Liver (tissue), 9 donors: ENCODE results near the gene TTYH3. TPM values are rescaled to one million over a fixed set of nuclear protein-coding genes. Genes with fewer than 3 reads are reported as not detected.
"Not testable (repeated sequence)": the region's sequence is repeated elsewhere in the genome, so short reads cannot be mapped to it uniquely, and the experiment has no call there.

Experiments
- DNase-seq: peaks from one replicate; pipeline ENCODE4 v3.0.0-alpha.2; 2017; ENCODE audit warnings: low spot score
- H3K27ac ChIP-seq, 2 donors: one replicate each; pipeline ENCODE4 v1.7.0; 2013; ENCODE audit warnings: inconsistent platforms in 2 of 2, low read length in 2 of 2, control low read depth in 1 of 2, low read depth in 1 of 2, mild to moderate bottlenecking in 1 of 2
- H3K27me3 ChIP-seq, 4 donors: one replicate each; pipeline versions ENCODE4 v1.6.1 to v1.7.0; 2013; ENCODE audit warnings: low read length in 3 of 4, inconsistent platforms in 1 of 4, mild to moderate bottlenecking in 1 of 4, moderate library complexity in 1 of 4; ENCODE audit not compliant: control insufficient read depth in 4 of 4, insufficient read depth in 4 of 4
- H3K36me3 ChIP-seq, 4 donors: one replicate each; pipeline versions ENCODE4 v1.6.1 to v1.7.0; 2013; ENCODE audit warnings: low read length in 3 of 4, mild to moderate bottlenecking in 3 of 4, low read depth in 1 of 4, moderate library complexity in 1 of 4; ENCODE audit not compliant: control insufficient read depth in 4 of 4, insufficient read depth in 3 of 4
- H3K4me1 ChIP-seq, 4 donors: one replicate each; pipeline versions ENCODE4 v1.6.1 to v1.7.0; 2013; ENCODE audit warnings: low read length in 3 of 4, mild to moderate bottlenecking in 3 of 4, moderate library complexity in 1 of 4; ENCODE audit not compliant: control insufficient read depth in 4 of 4, insufficient read depth in 4 of 4
- H3K4me3 ChIP-seq, 3 donors: one replicate each; pipeline versions ENCODE4 v1.6.1 to v1.7.0; 2013; ENCODE audit warnings: low read length in 3 of 3, control low read depth in 1 of 3, low read depth in 1 of 3, mild to moderate bottlenecking in 1 of 3
- H3K9ac ChIP-seq, 2 donors: one replicate each; pipeline ENCODE4 v1.7.0; 2013; ENCODE audit warnings: low read length in 2 of 2, mild to moderate bottlenecking in 2 of 2, moderate library complexity in 2 of 2, control low read depth in 1 of 2, low read depth in 1 of 2
- H3K9me3 ChIP-seq, 4 donors: one replicate each; pipeline versions ENCODE4 v1.6.1 to v1.7.0; 2013; ENCODE audit warnings: low read length in 3 of 4; ENCODE audit not compliant: control insufficient read depth in 4 of 4
- FOXA1 ChIP-seq: IDR thresholded peaks from 2 replicates; pipeline ENCODE4 v1.6.1; 2016; ENCODE audit warnings: antibody characterized with exemption
- FOXA2 ChIP-seq: IDR thresholded peaks from 2 replicates; pipeline ENCODE4 v1.6.1; 2016; ENCODE audit warnings: antibody characterized with exemption
- GABPA ChIP-seq, 2 donors: IDR thresholded peaks in 1 of 2; conservative IDR thresholded peaks in 1 of 2; 2 replicates each; pipeline ENCODE4 v1.6.1; 2016; ENCODE audit warnings: antibody characterized with exemption in 2 of 2, mild to moderate bottlenecking in 1 of 2, moderate library complexity in 1 of 2
- HNF4A ChIP-seq, 2 donors: conservative IDR thresholded peaks; 2 replicates each; pipeline ENCODE4 v1.6.1; 2016; ENCODE audit warnings: antibody characterized with exemption in 2 of 2, mild to moderate bottlenecking in 2 of 2
- HNF4G ChIP-seq: IDR thresholded peaks from 2 replicates; pipeline ENCODE4 v1.6.1; 2016; ENCODE audit warnings: antibody characterized with exemption
- JUND ChIP-seq, 2 donors: IDR thresholded peaks; 2 replicates each; pipeline ENCODE4 v1.6.1; 2016; ENCODE audit warnings: antibody characterized with exemption in 2 of 2
- NR2F2 ChIP-seq: IDR thresholded peaks from 2 replicates; pipeline ENCODE4 v1.6.1; 2016; ENCODE audit warnings: antibody characterized with exemption
- RXRA ChIP-seq, 2 donors: IDR thresholded peaks; 2 replicates each; pipeline ENCODE4 v1.6.1; 2017 to 2018; ENCODE audit warnings: antibody characterized with exemption in 2 of 2, mild to moderate bottlenecking in 1 of 2
- YY1 ChIP-seq: IDR thresholded peaks from 2 replicates; pipeline ENCODE4 v1.6.1; 2016; ENCODE audit warnings: antibody characterized with exemption, mild to moderate bottlenecking
- WGBS: extraction: QIAGEN DNeasy Blood & Tissue Kit; methylation state at CpG from one replicate; pipeline ENCODE4 v1.1.7; 2013; 5-methylcytosine and 5-hydroxymethylcytosine counted together
- polyA plus RNA-seq, 2 donors: library from polyadenylated mRNA; stranded (reverse) in 1 of 2; unstranded in 1 of 2; fragments of 200-250 nt in 1 of 2; fragments of >200 nt in 1 of 2; fragmentation: Nextera tagmentation in 1 of 2; extraction: Ambion mirVana in 1 of 2; gene quantifications; one replicate each; pipeline versions ENCODE4 v1.2.1 to v1.2.3, GENCODE V29; 2013 to 2015
- total RNA-seq, 2 donors: library from RNA; depleted of rRNA; stranded (reverse); fragments of >200 nt; gene quantifications; one replicate each; pipeline ENCODE4 v1.2.3, GENCODE V29; 2014
- TF ChIP-seq, protein P1 (sequence below): IDR thresholded peaks from 2 replicates; pipeline ENCODE4 v1.6.1; 2016; ENCODE audit warnings: antibody characterized with exemption, mild to moderate bottlenecking
- donor health status: healthy.
- donor health status: healthy.
- donor health status: healthy.
- donor health status: healthy.
- donor health status: healthy.

TTYH3 gene
- total and polyA plus RNA-seq, 4 donors = 8.2 to 19.6 (median 17.4) TPM

DNA sequence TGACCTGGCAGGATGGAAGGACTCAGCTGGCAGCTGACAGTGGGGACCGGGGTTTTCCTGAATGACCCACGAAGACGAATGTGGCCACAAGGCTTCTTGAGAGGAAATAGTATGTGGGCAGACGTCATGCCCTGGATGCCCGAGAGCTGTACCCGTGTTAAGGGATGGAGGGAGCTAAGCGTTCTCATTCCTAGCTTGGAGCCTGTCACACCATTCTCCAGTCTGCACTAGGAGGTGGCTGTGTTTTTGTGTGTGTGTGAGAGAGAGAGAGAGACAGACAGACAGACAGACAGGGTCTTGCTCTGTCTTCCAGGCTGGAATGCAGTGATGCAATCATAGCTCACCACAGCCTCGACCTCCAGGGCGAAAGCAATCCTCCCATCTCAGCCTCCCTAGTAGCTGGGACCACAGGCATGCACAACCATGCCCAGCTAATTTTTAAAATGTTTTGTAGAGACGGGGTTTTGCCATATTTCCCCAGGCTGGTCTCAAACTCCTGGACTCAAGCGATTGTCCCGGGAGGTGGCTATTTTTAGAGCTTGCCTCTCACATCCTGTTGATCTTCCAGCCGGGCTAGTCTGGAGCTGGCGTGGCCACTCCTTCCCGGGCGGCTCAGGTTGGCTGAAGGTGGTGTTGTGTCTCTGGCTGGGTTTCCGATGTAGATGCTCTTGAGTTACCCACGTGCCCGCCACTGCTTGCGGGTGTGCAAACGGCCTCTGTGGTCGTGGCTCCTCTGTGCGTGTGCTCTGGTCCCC, 58.3 kb downstream of the TTYH3 start:
- WGBS = 70% methylated on average over 23 of the region's 23 CpGs
- H3K36me3 ChIP-seq = no peaks in the 10 kb centered on the region
- TF ChIP-seq, protein P1, sequence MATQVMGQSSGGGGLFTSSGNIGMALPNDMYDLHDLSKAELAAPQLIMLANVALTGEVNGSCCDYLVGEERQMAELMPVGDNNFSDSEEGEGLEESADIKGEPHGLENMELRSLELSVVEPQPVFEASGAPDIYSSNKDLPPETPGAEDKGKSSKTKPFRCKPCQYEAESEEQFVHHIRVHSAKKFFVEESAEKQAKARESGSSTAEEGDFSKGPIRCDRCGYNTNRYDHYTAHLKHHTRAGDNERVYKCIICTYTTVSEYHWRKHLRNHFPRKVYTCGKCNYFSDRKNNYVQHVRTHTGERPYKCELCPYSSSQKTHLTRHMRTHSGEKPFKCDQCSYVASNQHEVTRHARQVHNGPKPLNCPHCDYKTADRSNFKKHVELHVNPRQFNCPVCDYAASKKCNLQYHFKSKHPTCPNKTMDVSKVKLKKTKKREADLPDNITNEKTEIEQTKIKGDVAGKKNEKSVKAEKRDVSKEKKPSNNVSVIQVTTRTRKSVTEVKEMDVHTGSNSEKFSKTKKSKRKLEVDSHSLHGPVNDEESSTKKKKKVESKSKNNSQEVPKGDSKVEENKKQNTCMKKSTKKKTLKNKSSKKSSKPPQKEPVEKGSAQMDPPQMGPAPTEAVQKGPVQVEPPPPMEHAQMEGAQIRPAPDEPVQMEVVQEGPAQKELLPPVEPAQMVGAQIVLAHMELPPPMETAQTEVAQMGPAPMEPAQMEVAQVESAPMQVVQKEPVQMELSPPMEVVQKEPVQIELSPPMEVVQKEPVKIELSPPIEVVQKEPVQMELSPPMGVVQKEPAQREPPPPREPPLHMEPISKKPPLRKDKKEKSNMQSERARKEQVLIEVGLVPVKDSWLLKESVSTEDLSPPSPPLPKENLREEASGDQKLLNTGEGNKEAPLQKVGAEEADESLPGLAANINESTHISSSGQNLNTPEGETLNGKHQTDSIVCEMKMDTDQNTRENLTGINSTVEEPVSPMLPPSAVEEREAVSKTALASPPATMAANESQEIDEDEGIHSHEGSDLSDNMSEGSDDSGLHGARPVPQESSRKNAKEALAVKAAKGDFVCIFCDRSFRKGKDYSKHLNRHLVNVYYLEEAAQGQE = no peak
- TF ChIP-seq YY1 (no peak), JUND (IDR thresholded peaks at IDR 0.05) (no peak), HNF4G (no peak), NR2F2 (no peak), FOXA1 (no peak), FOXA2 (no peak), GABPA (IDR thresholded peaks at IDR 0.05 in 1 of 2, conservative IDR thresholded peaks at IDR 0.05 in 1 of 2) (no peak), RXRA (IDR thresholded peaks at IDR 0.05) (no peak)
- peaks cover 2 to 16% (median 11%) of the 10 kb centered on the region in 4 donors for H3K4me1 ChIP-seq
- no peak for DNase-seq
- H3K27ac ChIP-seq = no peak overlapping the region
- H3K9me3 ChIP-seq = no peaks in the 10 kb centered on the region
- no peak overlapping the region for H3K9ac ChIP-seq
- H3K4me3 ChIP-seq = no peak overlapping the region
- H3K27me3 ChIP-seq = peaks cover 0 to 2% (median 0%) of the 10 kb centered on the region in 4 donors

- 83% methylated on average over 18 of the region's 18 CpGs for WGBS
- no peak for DNase-seq
These were observed 59.4 kb downstream of the TTYH3 start for GRCh38 chr7:2691011-2691707.

DNA sequence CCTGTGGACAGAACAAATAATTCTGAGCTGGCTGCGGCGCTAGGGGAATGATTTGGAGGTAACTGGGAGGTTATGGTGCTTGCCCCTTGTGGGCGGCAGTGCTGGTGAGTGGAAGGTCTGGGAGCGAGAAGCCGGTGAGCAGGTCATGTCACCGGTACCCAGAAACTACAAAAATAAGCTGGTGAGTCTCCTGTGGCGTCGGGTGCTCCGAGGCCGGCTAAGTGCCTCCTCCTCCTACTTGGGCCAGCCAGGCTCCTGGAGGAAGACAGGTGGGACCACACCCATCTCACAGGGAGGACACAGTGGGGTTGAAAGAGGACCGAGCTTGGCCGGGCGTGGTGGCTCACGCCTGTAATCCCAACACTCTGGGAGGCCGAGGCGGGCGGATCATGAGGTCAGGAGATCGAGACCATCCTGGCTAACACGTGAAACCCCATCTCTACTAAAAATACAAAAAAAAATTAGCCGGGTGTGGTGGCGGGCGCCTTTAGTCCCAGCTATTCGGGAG, 60.2 kb downstream of the TTYH3 start:
- not testable (repeated sequence) for H3K4me3 ChIP-seq, H3K27me3 ChIP-seq, H3K9me3 ChIP-seq, H3K36me3 ChIP-seq, H3K9ac ChIP-seq, DNase-seq, H3K27ac ChIP-seq
- WGBS = 89% methylated on average over 23 of the region's 23 CpGs
- H3K4me1 ChIP-seq = peaks cover 2 to 16% (median 11%) of the 10 kb centered on the region in 4 donors

More at GRCh38 chr7:2691011-2691707, 59.4 kb downstream of the TTYH3 start:
- Histone ChIP-seq H3K27ac (no peak overlapping the region), H3K9me3 (no peaks in the 10 kb centered on the region), H3K27me3 (no peaks in the 10 kb centered on the region), H3K4me3 (no peak overlapping the region), H3K36me3 (no peaks in the 10 kb centered on the region), H3K9ac (no peak overlapping the region), H3K4me1 (peaks cover 2 to 16% (median 11%) of the 10 kb centered on the region in 4 donors)
- TF ChIP-seq HNF4G = no peak
- TF ChIP-seq NR2F2 = no peak
- peak in 1 of 2 donors; percentile 5 for TF ChIP-seq HNF4A (conservative IDR thresholded peaks at IDR 0.05)
